Astrocyte (in vitro differentiated cells and primary cell): ENCODE data around the gene TMA16. TPM values are rescaled to one million over a fixed set of nuclear protein-coding genes. Genes with fewer than 3 reads are reported as not detected.

Source experiments
- DNase-seq: peaks from one replicate; pipeline ENCODE4 v3.0.0-alpha.2; 2010; ENCODE audit warnings: low read depth
- FAIRE-seq: peaks from 2 replicates; lab custom pipeline; 2011; peaks lifted over from hg19 to GRCh38; lab: Jason Lieb, UNC
- H2AFZ ChIP-seq: 2 replicates; pipeline ENCODE4 v1.6.0; 2012; ENCODE audit warnings: low read depth, low read length, inconsistent platforms
- H3K27ac ChIP-seq: 2 replicates; pipeline ENCODE4 v1.5.1; 2011; ENCODE audit warnings: low read depth, low read length, inconsistent platforms
- H3K27me3 ChIP-seq: 2 replicates; pipeline ENCODE4 v1.6.0; 2011; ENCODE audit warnings: low read length, inconsistent platforms; ENCODE audit not compliant: insufficient read depth
- H3K36me3 ChIP-seq: 2 replicates; pipeline ENCODE4 v1.5.1; 2011; ENCODE audit warnings: low read length, inconsistent platforms; ENCODE audit not compliant: insufficient read depth
- H3K4me1 ChIP-seq: 2 replicates; pipeline ENCODE4 v1.5.1; 2011; ENCODE audit warnings: low read length, inconsistent platforms; ENCODE audit not compliant: insufficient read depth
- H3K4me2 ChIP-seq: 2 replicates; pipeline ENCODE4 v1.6.0; 2012; ENCODE audit warnings: low read length, inconsistent platforms
- H3K4me3 ChIP-seq: 2 replicates; pipeline ENCODE4 v1.5.1; 2011; ENCODE audit warnings: low read depth, mild to moderate bottlenecking, low read length, inconsistent platforms; ENCODE audit not compliant: insufficient read depth
- H3K79me2 ChIP-seq: 2 replicates; pipeline ENCODE4 v1.6.0; 2012; ENCODE audit warnings: mild to moderate bottlenecking, low read length, inconsistent platforms; ENCODE audit not compliant: insufficient read depth
- H3K9ac ChIP-seq: 2 replicates; pipeline ENCODE4 v1.6.0; 2012; ENCODE audit warnings: mild to moderate bottlenecking, low read length, inconsistent platforms
- H3K9me3 ChIP-seq: 2 replicates; pipeline ENCODE4 v1.5.1; 2012; ENCODE audit warnings: low read depth, mild to moderate bottlenecking, low read length, inconsistent platforms; ENCODE audit not compliant: insufficient read depth
- H4K20me1 ChIP-seq: 2 replicates; pipeline ENCODE4 v1.6.0; 2012; ENCODE audit warnings: low read length, inconsistent platforms; ENCODE audit not compliant: insufficient read depth
- H3K27ac Mint-ChIP-seq: one replicate; pipeline ENCODE4 v1.8.0; 2021; ENCODE audit warnings: mild to moderate bottlenecking, mixed read lengths; ENCODE audit not compliant: unreplicated experiment
- H3K27me3 Mint-ChIP-seq: one replicate; pipeline ENCODE4 v1.8.0; 2021; ENCODE audit warnings: low read depth, mixed read lengths; ENCODE audit not compliant: unreplicated experiment
- H3K36me3 Mint-ChIP-seq: one replicate; pipeline ENCODE4 v1.8.0; 2021; ENCODE audit warnings: low read depth, mixed read lengths; ENCODE audit not compliant: unreplicated experiment
- H3K4me1 Mint-ChIP-seq: one replicate; pipeline ENCODE4 v1.8.0; 2021; ENCODE audit warnings: low read depth, mixed read lengths; ENCODE audit not compliant: unreplicated experiment
- H3K4me3 Mint-ChIP-seq: one replicate; pipeline ENCODE4 v1.8.0; 2021; ENCODE audit warnings: mild to moderate bottlenecking, moderate library complexity, mixed read lengths; ENCODE audit not compliant: unreplicated experiment
- H3K9me3 Mint-ChIP-seq: one replicate; pipeline ENCODE4 v1.8.0; 2021; ENCODE audit warnings: mild to moderate bottlenecking, mixed read lengths; ENCODE audit not compliant: unreplicated experiment
- EZH2 ChIP-seq: IDR thresholded peaks from 2 replicates; pipeline ENCODE4 v1.6.1; 2012; ENCODE audit warnings: mild to moderate bottlenecking, low read length, inconsistent platforms; ENCODE audit not compliant: insufficient read depth
- total RNA-seq: library from RNA; stranded (reverse); gene quantifications from 2 replicates; pipeline ENCODE4 v1.2.1, GENCODE V29; 2021
- TF ChIP-seq, protein P1 (sequence below): IDR thresholded peaks from 2 replicates; pipeline ENCODE4 v1.5.1; 2011; ENCODE audit warnings: low read depth, mild to moderate bottlenecking, inconsistent platforms, low read length, moderate library complexity; ENCODE audit not compliant: insufficient read depth

The TMA16 gene
- total RNA-seq, 1 donor from 2014 or later: 33.3 TPM

DNA sequence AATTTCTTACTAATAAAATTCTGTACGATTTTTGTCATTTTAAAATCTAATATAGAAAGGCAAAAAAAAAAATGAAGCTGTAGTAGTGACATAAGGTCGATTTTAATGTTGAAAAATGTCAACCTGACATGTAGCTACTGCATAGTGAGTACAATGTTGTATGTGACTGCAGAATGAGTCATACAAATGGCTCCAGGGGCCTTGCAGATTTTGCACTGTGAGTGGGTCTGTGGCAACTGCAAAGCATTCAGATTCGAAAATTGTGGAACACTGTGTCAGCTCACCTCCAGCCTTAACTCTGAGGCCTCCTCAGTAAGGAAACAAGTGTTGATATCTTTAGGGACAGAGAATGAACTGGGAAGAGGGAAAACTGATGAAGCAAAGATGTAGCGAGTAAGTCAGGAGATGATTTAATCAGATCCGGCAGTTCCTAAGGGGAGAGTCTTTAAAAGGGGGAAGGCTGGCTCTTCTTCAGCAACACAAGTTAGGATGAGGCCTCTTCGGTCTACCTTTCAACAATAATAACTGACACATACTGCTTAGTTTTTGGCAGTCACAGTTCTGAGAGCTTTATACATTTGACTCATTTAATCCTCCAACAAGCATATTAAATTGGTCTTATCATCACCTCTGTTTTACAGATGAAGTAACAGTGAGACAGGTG, 45.8 kb upstream of the TMA16 start:
- Histone ChIP-seq H3K27me3 (no peaks in the 10 kb centered on the region), H3K9ac (no peak overlapping the region), H3K36me3 (no peaks in the 10 kb centered on the region), H3K9me3 (no peaks in the 10 kb centered on the region), H3K4me2 (no peak overlapping the region), H3K4me1 (no peaks in the 10 kb centered on the region), H2AFZ (peak overlapping the region; percentile 62), H3K79me2 (no peaks in the 10 kb centered on the region), H4K20me1 (no peaks in the 10 kb centered on the region), H3K4me3 (no peak overlapping the region), H3K27ac (no peak overlapping the region)
- Mint-ChIP-seq H3K27ac (peak overlapping the region; percentile 0), H3K4me1 (peaks cover 4% of the 10 kb centered on the region), H3K27me3 (no peaks in the 10 kb centered on the region), H3K4me3 (no peak overlapping the region), H3K36me3 (no peaks in the 10 kb centered on the region), H3K9me3 (no peaks in the 10 kb centered on the region)
- DNase-seq (peak; percentile 28), FAIRE-seq (no peak)
- TF ChIP-seq, protein P1, sequence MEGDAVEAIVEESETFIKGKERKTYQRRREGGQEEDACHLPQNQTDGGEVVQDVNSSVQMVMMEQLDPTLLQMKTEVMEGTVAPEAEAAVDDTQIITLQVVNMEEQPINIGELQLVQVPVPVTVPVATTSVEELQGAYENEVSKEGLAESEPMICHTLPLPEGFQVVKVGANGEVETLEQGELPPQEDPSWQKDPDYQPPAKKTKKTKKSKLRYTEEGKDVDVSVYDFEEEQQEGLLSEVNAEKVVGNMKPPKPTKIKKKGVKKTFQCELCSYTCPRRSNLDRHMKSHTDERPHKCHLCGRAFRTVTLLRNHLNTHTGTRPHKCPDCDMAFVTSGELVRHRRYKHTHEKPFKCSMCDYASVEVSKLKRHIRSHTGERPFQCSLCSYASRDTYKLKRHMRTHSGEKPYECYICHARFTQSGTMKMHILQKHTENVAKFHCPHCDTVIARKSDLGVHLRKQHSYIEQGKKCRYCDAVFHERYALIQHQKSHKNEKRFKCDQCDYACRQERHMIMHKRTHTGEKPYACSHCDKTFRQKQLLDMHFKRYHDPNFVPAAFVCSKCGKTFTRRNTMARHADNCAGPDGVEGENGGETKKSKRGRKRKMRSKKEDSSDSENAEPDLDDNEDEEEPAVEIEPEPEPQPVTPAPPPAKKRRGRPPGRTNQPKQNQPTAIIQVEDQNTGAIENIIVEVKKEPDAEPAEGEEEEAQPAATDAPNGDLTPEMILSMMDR: no peak
- no peak for TF ChIP-seq EZH2

DNA sequence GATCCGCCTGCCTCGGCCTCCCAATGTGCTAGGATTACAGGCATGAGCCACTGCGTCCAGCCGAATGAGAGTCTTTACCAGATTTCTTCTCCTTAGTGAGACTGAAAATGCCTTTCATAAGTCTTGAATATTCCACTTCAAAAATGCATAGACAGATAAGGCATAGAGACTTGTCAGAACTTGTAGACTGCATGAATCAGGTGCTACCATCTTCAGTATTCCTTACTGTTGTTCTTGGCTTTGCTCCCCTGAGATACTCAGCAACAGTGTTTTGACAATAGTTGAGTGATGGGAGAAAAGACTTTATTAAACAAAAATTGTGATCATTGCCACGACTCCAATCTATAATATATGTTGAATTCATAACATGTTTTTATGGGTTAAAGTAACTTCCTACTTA, 31.9 kb upstream of the TMA16 start:
- Mint-ChIP-seq H3K4me3 (no peak overlapping the region), H3K9me3 (no peaks in the 10 kb centered on the region), H3K36me3 (no peaks in the 10 kb centered on the region), H3K27ac (no peak overlapping the region), H3K4me1 (no peaks in the 10 kb centered on the region), H3K27me3 (no peaks in the 10 kb centered on the region)
- TF ChIP-seq, protein P1: no peak
- TF ChIP-seq EZH2: no peak
- DNase-seq (no peak), FAIRE-seq (no peak)
- no peaks in the 10 kb centered on the region for H3K4me1 ChIP-seq
- H3K9ac ChIP-seq: no peak overlapping the region
- no peaks in the 10 kb centered on the region for H3K36me3 ChIP-seq
- H3K27ac ChIP-seq: no peak overlapping the region
- no peaks in the 10 kb centered on the region for H4K20me1 ChIP-seq
- no peaks in the 10 kb centered on the region for H3K27me3 ChIP-seq
- H2AFZ ChIP-seq: no peak overlapping the region
- H3K79me2 ChIP-seq: no peaks in the 10 kb centered on the region
- no peak overlapping the region for H3K4me2 ChIP-seq
- no peaks in the 10 kb centered on the region for H3K9me3 ChIP-seq
- no peak overlapping the region for H3K4me3 ChIP-seq

DNA sequence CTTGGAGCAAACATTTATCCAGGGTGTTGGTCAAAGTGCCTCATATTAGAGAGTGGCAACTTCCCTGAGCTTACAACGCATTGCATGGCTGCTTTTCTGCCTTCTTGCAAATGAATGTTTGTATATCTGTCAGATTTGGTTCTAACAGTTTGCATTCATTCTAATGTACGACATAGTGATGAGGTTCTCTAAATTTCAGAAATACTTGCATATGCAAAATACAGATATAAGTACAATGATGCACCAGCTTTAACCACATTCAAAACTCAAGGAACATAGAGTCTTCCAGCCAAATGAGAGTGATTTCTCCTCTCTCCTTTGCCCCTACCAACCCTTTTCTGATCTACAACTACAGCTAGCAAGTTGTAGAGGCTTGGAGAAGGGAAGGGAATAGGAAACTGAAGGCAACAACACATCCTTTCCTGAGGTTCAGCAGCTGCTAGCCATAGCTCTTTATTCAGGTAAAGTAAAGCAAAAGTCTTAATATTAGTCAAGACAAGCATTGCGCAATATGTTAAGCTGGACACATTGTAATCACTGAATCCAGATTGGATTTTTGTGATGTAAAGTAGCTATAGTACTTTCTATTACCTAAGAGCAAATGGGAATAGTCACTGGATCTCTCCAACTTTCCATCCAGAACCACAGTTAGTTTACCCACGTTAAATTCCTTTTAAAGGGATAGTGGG, 27.3 kb upstream of the TMA16 start:
- no peaks in the 10 kb centered on the region for H3K9me3 ChIP-seq
- H3K9ac ChIP-seq: no peak overlapping the region
- FAIRE-seq: no peak
- H4K20me1 ChIP-seq: no peaks in the 10 kb centered on the region
- H3K27ac Mint-ChIP-seq: no peak overlapping the region
- peaks cover 1% of the 10 kb centered on the region for H3K4me1 Mint-ChIP-seq
- no peak overlapping the region for H3K27ac ChIP-seq
- no peaks in the 10 kb centered on the region for H3K9me3 Mint-ChIP-seq
- no peak overlapping the region for H3K4me3 Mint-ChIP-seq
- H3K27me3 Mint-ChIP-seq: peaks cover 3% of the 10 kb centered on the region
- H3K4me3 ChIP-seq: no peak overlapping the region
- H3K79me2 ChIP-seq: no peaks in the 10 kb centered on the region
- H3K36me3 ChIP-seq: no peaks in the 10 kb centered on the region
- no peak for TF ChIP-seq EZH2
- TF ChIP-seq, protein P1: no peak
- no peaks in the 10 kb centered on the region for H3K36me3 Mint-ChIP-seq
- no peaks in the 10 kb centered on the region for H3K27me3 ChIP-seq
- no peak overlapping the region for H3K4me2 ChIP-seq
- no peaks in the 10 kb centered on the region for H3K4me1 ChIP-seq
- DNase-seq: no peak
- no peak overlapping the region for H2AFZ ChIP-seq
